ENCODE measurements around the gene CAPN5. TPM values are rescaled to one million over a fixed set of nuclear protein-coding genes. Genes with fewer than 3 reads are reported as not detected.

Gene CAPN5
- total and polyA plus RNA-seq, 11 donors = 1.1 to 4.5 (median 2.1) TPM

DNA sequence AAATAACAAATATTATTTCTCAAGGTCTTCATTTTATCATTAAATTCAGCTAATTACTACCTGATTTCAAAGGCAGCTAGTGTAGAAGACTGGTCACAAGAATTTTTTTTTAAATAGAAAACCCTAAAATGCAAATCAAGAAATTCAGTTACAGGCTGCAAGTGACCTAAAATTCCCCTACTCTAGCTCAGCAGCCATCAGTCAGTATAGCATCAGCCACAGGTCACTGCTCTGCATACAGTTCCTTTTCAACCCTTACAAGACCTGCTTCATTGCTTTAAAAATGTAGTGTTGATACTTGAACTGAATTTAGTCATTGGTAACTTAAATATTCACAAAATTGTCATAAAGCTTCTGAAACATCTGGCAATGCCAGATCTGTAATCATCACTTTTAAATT lies 42.0 kb upstream of the CAPN5 start:
- intact Hi-C loops (cut with DNase I) = loop anchor here in 1 of 10 donors (10.0 kb wide), 1 partner anchor 100 kb away; no protein-coding TSS in a partner anchor
- TF ChIP-seq, protein P1, sequence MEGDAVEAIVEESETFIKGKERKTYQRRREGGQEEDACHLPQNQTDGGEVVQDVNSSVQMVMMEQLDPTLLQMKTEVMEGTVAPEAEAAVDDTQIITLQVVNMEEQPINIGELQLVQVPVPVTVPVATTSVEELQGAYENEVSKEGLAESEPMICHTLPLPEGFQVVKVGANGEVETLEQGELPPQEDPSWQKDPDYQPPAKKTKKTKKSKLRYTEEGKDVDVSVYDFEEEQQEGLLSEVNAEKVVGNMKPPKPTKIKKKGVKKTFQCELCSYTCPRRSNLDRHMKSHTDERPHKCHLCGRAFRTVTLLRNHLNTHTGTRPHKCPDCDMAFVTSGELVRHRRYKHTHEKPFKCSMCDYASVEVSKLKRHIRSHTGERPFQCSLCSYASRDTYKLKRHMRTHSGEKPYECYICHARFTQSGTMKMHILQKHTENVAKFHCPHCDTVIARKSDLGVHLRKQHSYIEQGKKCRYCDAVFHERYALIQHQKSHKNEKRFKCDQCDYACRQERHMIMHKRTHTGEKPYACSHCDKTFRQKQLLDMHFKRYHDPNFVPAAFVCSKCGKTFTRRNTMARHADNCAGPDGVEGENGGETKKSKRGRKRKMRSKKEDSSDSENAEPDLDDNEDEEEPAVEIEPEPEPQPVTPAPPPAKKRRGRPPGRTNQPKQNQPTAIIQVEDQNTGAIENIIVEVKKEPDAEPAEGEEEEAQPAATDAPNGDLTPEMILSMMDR (IDR thresholded peaks at IDR 0.05) = no peak
- no peak for TF ChIP-seq POLR2A (IDR thresholded peaks at IDR 0.05)
- Histone ChIP-seq H3K9me3 (no peaks in the 10 kb centered on the region), H3K27me3 (no peaks in the 10 kb centered on the region), H3K27ac (no peak overlapping the region), H3K36me3 (peaks cover 0 to 25% (median 18%) of the 10 kb centered on the region in 9 donors), H3K4me1 (peaks cover 0 to 9% (median 0%) of the 10 kb centered on the region in 12 donors), H3K4me3 (no peak overlapping the region)
- ATAC-seq (no peak), DNase-seq (no peak)

DNA sequence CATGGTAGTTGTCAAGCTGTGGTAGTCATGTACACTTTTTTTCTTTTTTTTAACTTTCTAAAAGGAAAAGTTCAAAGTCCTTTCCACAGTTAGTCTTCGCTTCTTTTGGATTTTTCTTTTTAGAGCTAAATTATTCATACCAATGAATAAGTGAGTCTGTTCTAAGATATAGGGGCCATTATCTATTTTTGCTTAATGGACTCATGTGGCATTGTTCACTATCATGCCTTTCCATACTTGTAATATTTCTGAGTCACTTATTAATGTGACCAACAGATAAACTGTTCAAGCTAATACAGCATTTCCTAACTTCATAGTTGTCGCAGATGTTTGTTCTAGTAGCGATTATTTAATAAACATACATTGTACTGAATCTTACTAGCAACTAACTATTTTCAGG lies 40.5 kb upstream of the CAPN5 start:
- 97 to 98% (median 98%) methylated on average over 3 of the region's 3 CpGs for WGBS, 4 donors
- H3K36me3 ChIP-seq = peaks cover 0 to 13% (median 6%) of the 10 kb centered on the region in 9 donors
- intact Hi-C loops (cut with DNase I) = loop anchor here in 1 of 10 donors (10.0 kb wide), 1 partner anchor 101 kb away; no protein-coding TSS in a partner anchor
- H3K4me3 ChIP-seq = no peak overlapping the region
- peak overlapping the region in 3 of 12 donors; percentile 5 to 32 (median 25) for H3K27ac ChIP-seq
- ATAC-seq (no peak), DNase-seq (no peak)
- H3K4me1 ChIP-seq = peaks cover 0 to 9% (median 0%) of the 10 kb centered on the region in 12 donors
- H3K9me3 ChIP-seq = no peaks in the 10 kb centered on the region
- peaks cover 0 to 9% (median 0%) of the 10 kb centered on the region in 9 donors for H3K27me3 ChIP-seq
- no peak for TF ChIP-seq POLR2A (IDR thresholded peaks at IDR 0.05)
- TF ChIP-seq, protein P1 (IDR thresholded peaks at IDR 0.05) = no peak

DNA sequence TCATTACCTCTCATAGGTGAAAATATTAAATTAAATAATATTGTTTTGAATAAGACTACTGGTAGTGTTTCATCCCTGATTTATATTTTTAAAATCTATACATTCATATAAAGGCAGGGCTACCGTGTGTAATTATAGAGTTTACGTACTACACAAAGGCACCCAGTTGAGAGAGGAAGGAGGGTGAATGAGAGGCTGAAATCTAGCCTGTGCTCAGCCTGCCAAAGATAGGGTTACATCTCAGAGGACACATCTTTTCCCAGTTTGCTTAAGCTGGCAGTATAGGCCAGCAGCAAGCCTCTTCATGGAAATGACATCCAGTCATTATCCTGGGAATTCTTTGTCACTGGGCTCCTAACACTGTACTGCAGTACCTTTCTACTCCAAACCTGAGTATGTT lies 40.0 kb upstream of the CAPN5 start:
- ATAC-seq (peak; percentile 79 to 93 (median 90)), DNase-seq (no peak)
- Histone ChIP-seq H3K36me3 (peaks cover 0 to 7% (median under 1%) of the 10 kb centered on the region in 9 donors), H3K27ac (peak overlapping the region in 4 of 12 donors; percentile 5 to 32 (median 16)), H3K4me1 (peaks cover 0 to 9% (median 0%) of the 10 kb centered on the region in 12 donors), H3K9me3 (no peaks in the 10 kb centered on the region), H3K27me3 (peaks cover 0 to 14% (median 0%) of the 10 kb centered on the region in 9 donors), H3K4me3 (no peak overlapping the region)
- intact Hi-C loops (cut with DNase I) = loop anchor here in 1 of 10 donors (10.0 kb wide), 1 partner anchor 102 kb away; no protein-coding TSS in a partner anchor
- no peak for TF ChIP-seq POLR2A (IDR thresholded peaks at IDR 0.05)
- TF ChIP-seq, protein P1 (IDR thresholded peaks at IDR 0.05) = no peak
- 51 to 59% (median 53%) methylated on average over 2 of the region's 2 CpGs for WGBS, 4 donors

DNA sequence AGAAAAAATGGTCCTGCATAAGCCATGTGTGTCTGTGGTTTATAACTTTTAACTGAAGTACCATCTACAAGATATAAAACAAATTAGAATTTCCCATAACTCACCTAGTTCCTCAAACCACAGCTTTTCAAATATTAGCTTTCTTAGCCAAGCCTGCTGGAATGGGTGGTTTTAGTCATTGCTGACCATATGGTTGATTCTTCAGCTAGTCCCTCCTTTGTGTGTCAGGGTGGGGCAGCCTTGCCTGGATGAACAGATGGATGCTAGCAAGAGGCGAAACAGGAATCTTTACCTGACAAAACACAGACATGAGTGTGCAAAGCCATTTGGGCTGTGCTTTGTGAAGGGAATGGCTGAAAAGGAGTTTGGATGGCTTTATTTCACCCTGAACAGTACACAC lies 39.5 kb upstream of the CAPN5 start:
- Histone ChIP-seq H3K4me1 (peaks cover 0 to 9% (median 0%) of the 10 kb centered on the region in 12 donors), H3K27me3 (peaks cover 0 to 20% (median 0%) of the 10 kb centered on the region in 9 donors), H3K4me3 (no peak overlapping the region), H3K36me3 (peaks cover 0 to 4% (median 0%) of the 10 kb centered on the region in 9 donors), H3K9me3 (no peaks in the 10 kb centered on the region), H3K27ac (peak overlapping the region in 3 of 12 donors; percentile 7 to 31 (median 25))
- intact Hi-C loops (cut with DNase I) = loop anchor here in 1 of 10 donors (10.0 kb wide), 1 partner anchor 102 kb away; no protein-coding TSS in a partner anchor
- DNase-seq (no peak), ATAC-seq (no peak)
- TF ChIP-seq, protein P1 (IDR thresholded peaks at IDR 0.05) = no peak
- TF ChIP-seq POLR2A (IDR thresholded peaks at IDR 0.05) = no peak
- WGBS, 4 donors = 90 to 100% (median 94%) methylated on average over 1 of the region's 1 CpG
